Measurements from ENCODE around the gene CACNA1I.
"Not testable (repeated sequence)": the region's sequence is repeated elsewhere in the genome, so short reads cannot be mapped to it uniquely, and the experiment has no call there.

Gene CACNA1I

DNA sequence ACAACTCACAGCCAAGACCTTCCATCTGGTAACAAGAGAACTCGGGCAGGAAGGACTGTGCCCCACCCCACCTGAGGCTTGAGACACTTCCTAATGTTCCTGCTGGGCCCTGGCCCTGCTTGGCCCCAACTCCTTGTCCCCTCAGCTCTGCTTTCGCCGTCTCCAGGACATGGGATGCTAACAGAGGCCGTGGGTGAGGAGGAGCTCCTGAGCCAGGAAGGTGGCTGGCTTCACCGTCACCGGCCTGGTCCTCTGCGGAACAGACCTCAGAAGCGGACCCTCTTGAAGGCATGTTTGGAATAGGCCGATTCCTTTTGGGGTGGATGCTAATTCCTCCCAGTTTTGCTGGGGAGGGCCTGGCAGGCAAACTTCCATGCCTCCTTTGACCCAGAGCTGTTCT, 154.3 kb downstream of the CACNA1I start:
- DNase-seq, result no peak

DNA sequence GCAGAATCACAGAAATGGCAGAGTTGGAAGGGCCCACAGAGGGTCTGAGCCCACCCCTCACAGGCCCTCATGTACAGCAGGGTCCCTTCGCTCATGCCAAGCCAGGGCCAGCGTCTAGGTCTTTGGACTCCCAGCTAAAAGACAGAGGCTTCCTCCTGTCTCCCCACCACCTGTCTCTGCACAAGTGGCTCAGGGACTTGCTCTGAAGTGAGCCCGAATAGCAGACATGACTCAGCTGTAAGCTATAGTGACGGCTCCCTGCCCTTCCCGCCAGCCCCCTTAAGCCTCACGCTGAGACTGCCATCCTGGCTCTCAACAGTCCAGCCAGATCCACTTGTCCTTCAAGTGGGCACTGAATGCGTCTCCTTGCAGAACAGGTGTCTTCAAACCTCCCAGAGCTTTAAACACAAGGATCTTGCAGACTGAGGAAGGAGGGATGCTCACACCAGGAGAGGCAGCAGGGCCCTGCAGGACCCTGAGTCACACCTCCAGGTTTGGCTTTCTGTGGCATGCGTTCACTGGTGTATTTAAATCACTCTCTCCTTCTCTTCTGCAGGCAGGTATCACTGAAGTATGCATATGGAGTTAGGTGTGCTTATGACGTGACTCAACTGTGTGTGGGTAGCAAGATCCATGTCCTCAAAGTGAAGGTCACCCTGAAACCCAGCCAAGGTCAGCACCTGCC, 154.9 kb downstream of the CACNA1I start:
- no peak for DNase-seq

DNA sequence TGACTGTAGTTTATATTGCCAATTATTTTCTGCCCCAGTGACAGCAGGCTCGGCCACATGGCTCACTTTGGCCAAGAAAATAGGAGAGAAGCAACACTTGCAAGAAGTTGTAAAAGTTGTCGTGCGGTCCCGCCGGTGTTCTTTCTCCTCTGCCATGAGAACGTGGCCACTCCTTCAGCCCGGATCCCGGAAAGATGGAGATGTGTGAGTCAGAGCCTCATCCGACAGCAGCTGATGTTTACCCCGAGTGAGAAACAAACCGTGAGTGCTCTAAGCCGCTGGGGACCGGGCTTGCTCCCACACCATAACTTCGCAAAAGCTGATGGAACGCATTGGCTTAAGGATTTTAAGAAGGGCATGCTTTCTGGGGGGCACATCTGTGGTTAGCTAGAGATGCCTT, 157.0 kb downstream of the CACNA1I start:
- DNase-seq, result no peak

DNA sequence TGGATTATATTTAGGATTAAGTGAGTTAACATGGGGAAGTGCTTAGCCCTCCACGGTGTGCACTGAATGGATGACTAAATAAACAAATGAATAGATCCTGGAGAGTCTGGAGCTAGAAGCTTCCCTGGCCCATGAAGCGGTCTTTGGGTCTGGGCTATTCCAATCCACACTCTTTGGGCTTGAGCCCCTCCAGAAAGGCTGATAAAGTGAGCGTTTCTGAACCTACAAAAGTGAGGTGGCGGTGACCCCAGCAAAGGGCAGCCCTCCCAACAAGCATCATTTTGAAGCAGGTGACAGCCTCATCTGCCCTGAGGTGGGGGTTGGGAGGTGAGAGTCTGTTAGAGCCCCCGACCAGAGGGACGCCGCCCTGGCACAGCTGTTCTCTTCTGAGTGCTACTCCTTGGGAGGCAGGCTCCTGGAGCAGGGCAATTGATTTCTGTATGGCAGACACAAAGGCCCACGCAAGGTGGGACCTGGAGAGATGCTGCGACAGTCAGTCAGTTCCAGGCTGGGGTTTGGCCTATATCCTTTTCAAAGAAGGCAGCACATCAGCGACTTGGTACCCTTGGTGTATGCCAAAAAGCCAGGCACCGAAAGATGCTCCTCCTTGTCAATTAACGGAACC, 157.8 kb downstream of the CACNA1I start:
- DNase-seq, result no peak

DNA sequence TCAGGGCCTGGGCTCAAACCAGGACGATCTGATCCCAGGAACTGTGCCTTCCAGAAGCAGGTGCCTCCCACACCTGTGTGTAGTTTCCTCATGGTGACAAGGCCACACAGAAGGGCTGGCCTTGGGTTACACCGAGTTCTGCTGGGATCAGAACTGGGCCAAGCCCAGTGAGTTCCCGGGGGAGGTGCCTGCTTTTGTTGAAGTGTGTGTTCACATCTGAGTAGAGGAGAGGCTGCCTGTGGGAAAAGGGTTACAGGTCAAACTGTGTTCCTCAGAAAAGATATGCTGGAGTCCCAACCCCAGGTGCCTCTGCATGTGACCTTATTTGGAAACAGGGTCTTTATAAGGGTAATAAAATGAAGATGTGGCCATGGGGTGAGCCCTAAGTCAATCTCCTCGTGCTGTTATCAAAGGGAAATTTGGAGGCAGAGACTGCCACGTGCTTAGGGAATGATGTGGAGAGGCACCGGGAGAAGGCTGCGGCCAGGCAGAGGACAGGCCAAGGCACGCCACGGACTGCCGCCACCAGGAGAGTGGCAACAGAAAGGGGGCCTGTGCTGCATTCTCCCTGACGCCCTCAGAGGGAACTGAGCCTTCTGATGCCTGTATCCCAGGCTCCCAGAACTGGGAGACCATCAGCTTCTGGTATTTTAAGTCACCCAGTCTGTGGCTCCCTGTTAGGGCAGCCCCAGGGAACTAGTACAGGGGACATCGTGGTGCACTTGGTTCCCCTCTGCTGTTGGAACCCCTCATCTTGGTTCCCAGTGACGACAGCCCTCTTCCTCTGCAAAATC, 158.8 kb downstream of the CACNA1I start:
- no peak for DNase-seq

DNA sequence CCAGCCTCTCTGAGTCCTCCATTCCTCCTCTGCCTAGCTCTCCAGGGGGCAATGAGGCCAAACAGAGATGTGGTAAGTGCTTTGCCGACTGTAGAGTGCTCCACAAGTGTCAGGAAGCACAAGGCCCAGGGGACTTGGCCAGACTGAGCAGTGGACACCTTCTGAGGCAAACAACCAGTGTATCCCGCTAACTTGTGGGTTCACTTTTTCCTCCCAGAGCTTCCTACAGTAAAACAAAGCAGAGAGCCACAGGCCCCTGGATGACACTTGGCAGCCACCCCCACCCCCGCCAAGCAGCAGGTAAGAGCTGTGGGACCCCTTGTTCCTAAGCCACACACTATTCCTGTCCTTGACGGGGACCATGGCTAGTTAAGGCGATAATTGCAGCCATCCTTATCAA, 160.9 kb downstream of the CACNA1I start:
- DNase-seq, result no peak

DNA sequence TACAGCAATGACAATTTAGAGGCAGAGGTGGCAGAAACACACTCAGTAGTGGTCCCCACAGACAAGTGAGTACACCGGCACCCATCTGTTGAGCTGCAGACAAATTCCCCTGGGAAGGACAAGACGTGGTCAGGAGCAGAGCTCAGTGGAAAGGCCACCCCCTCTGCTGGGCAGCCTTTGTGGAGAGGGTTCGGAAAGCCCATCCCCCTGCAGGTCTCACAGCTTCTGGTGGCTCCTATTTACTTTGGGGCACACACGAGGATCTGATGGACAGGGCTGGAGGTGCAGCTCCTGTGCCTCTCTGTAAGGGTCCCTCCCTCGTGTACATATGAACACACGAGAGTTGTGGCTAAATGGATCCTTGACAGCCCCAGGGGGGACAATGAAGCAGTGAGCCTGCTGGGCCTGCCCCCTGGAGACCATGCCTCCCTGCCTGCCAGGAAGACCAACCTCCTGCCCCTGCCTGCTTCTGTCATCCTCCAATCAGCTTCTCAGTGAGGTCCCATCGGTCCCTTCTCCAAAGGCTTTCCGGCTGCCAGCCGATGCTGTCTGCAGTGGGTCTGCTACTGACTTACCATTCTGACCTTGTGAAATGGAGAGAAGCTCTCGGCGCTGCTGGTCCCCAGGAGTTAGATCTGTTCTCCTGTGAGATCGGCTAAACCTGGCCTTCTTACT, 161.5 kb downstream of the CACNA1I start:
- no peak for DNase-seq

DNA sequence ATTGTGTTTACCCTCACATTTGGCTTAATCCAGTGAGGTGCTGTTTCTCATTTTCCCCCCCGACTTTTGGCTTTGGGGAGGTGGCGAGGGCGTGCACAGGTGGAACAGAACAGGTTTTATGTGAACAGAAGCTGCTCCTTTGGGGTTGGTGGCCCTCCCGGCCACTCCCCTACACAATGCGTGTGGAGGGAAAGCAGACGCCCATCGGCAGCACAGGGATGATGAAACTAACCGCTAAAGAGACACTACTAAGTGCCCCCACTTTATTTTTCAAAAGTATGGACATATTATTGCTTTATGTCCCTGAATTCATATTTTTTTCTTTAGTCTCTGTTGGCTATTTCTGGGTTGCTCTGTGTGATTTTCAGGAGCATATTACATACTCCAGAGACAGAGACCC, 162.1 kb downstream of the CACNA1I start:
- DNase-seq, result no peak

DNA sequence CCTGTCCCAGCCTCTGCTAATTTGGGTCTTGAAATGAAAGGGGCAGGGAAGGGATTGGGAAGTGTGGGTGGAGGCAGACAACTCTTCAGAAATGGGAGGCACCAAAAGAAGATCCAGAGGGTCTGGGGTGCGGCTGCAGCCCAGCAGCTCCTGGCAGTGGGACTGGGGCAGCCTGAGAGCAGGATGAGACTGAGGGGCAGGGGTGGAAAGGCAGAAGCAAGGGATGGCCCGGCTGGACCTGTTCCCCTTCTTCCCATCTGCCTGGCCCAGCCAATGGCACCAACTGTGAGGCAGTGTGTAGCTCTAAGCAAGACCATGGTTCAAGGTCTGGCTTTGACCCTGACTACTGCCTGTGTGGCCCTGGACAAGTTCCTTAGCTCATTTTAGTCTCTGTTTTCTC, 162.6 kb downstream of the CACNA1I start:
- DNase-seq, result no peak

DNA sequence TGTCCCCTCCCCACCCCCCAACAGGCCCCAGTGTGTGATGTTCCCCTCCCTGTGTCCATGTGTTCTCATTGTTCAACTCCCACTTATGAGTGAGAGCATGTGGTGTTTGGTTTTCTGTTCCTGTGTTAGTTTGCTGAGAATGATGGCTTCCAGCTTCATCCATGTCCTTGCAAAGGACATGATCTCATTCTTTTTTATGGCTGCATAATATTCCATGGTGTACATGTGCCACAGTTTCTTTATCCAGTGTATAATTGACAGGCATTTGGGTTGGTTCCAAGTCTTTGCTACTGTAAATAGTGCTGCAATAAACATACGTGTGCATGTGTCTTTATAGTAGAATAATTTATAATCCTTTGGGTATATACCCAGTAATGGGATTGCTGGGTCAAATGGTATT, 163.5 kb downstream of the CACNA1I start:
- DNase-seq, result not testable (repeated sequence)

DNA sequence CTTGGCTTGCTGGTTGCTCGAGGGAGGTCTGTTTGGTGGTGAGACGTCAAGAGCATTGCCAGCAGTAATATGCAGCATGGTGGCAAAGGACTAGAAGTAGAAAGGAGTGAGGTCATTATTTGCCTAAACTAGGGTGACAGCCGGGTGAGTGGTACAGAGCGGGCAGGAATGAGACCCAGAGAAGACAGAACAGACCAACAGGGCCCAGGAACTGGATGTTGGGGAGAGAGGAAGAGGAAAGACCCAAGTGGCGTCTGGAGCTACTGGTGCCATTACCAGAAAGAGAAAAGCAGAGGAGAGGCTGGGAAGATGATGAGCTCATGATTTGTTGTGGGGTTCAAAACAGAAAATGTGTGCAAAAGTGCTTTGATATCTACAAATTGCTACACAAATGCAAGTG, 164.3 kb downstream of the CACNA1I start:
- no peak for DNase-seq

DNA sequence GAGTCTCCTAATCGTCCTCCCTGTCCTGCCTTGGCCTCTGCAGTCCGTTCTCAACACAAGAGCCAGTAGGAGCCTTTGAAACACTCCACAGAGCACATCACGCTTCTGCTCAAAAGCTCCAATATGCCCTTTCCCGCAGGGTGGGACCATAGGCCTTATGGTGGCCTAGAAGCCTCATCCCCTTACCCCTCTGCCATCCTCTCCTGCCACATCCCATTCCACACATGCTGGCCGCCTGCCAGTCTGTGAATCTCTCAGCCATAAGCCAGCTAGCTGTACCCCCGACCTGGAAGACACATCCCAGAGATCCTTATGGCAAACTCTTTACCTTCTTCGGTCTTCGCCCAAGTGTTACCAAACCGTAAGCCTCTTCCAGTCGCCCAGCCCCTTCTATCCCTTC, 165.2 kb downstream of the CACNA1I start:
- no peak for DNase-seq

DNA sequence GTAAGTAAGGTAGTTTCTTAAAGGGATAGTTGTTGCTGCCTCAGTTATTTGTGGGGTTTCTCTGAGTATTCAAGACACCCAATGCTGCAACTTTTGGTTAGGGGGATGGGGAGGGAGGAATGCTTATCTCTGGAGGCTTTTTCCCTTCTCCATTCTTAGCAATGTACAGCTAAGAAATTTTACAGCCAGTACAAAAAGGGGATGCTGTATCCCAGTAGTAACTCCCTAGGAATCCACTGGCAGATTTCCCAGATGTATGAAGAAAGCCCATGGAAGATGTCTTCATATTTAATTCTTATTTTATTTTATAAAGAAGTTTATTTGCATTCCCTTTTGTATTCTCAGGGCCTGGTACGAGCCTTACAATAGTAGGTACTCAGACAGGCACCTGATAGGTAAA, 168.2 kb downstream of the CACNA1I start:
- no peak for DNase-seq
